NCI-H1436 (cell line): ENCODE measurements around the gene MSLN.

Source experiments
- DNase-seq: peaks from one replicate; lab custom pipeline; 2025; lab: John Stamatoyannopoulos, UW

The MSLN gene

DNA sequence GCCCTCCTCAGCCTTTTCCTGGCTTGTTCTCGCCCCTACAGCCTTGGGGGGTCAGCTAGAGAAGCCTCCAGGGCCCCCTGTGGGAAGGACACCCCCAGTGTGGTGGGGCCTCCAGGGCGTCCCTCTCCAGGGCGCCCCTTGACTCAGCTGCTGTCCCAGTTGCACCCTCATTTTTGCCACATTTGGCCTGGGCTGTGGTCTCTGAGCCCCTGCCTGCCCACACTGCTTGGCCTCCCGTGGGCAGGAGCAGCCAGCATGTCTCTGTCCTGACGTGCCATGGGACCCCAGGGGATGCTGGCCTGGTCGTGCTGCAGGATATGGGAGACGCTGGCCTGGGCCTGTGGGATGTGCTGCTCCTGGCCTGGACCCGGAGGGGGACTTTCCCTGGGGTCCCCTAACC lies 32.9 kb downstream of the MSLN start:
- DNase-seq: no peak

DNA sequence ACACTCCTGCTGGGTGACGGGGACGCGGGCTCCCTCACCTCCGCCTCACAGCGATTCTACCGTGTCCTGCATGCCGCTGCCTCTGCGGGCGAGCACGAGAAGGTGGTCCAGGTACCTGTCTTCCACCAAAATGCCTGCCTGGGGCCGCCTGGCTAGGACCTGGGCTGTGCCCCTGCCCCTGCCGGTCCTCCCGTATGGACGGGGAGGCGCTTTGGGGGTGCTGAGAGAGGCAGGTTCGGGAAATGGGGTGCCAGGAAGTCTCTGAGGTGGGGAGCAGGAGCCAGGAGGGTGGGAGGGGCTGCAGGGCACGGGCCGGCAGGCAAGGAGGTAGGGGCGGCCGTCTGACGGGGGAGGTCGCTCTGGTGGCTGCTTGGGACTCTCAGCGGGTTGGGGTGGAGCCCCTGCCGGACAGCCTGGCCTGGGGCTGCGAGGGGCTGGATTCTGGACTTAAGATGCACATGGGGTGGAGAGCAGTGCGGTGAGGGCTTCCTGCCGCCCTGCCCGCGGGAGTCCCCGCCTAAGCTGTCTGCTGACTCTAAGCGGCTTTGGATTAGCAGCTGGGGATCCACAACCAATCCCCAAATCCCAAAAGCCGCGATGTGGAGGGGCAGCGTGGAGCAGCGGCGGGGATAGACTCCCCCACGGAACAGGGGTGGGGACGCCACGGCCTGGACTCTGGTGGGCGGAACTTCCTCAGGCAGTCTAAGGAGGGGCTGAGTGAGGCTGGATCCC lies 33.7 kb downstream of the MSLN start:
- no peak for DNase-seq

GRCh38 chr16:794853-795466 lies 34.4 kb downstream of the MSLN start:
- no peak for DNase-seq

GRCh38 chr16:795580-796229 lies 35.2 kb downstream of the MSLN start:
- no peak for DNase-seq

- no peak for DNase-seq
Observed at GRCh38 chr16:796296-797119, 36.0 kb downstream of the MSLN start.

GRCh38 chr16:797120-797420 lies 36.5 kb downstream of the MSLN start:
- DNase-seq: no peak

DNA sequence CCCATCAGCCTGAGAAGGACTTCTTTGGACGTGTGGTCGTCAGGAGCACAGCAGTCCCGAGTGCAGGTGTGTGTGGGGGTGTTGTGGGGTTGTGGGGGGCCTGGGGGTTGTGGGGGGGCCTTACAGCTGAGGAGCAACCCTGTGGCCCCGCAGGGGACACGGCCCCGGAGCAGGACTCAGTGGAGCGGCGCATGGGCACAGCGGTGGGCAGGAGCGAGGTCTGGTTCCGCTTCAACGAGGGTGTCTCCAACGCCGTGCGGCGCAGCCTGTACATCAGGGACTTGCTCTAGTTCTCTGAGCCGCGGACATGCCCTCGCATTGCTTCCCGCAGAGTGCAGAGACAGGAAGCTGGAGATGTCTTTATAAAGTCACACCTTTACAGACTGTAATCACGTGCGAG lies 37.2 kb downstream of the MSLN start:
- DNase-seq: no peak

DNA sequence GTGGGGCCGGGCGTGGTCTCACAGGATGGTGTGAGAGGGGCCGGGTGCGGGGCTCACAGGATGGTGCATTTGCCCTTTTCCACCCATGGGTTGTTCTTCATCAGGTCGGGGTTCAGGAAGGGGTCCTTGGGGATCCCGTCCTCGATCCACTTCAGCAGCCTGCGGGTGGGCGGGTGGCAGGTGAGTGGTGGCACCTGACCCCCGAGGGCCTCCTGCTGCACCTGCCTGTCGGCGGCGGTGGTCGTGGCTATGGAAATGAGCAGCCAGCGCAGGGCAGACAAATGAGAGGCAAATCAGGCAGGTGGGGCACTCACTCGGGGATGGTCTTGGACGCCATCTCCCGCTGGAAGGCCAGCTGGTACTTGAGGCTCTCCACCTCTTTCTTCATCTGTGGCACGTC lies 38.1 kb downstream of the MSLN start:
- DNase-seq: no peak

- DNase-seq: no peak
Observed at GRCh38 chr16:799111-799947, 38.8 kb downstream of the MSLN start.

- no peak for DNase-seq
Observed at GRCh38 chr16:799948-800833, 39.7 kb downstream of the MSLN start, which contains the start of gene GNG13. Gene GNG13, minus strand, starts transcription at chr16:800734. Its CDS starts 1,657 bp downstream, at chr16:799077.

DNA sequence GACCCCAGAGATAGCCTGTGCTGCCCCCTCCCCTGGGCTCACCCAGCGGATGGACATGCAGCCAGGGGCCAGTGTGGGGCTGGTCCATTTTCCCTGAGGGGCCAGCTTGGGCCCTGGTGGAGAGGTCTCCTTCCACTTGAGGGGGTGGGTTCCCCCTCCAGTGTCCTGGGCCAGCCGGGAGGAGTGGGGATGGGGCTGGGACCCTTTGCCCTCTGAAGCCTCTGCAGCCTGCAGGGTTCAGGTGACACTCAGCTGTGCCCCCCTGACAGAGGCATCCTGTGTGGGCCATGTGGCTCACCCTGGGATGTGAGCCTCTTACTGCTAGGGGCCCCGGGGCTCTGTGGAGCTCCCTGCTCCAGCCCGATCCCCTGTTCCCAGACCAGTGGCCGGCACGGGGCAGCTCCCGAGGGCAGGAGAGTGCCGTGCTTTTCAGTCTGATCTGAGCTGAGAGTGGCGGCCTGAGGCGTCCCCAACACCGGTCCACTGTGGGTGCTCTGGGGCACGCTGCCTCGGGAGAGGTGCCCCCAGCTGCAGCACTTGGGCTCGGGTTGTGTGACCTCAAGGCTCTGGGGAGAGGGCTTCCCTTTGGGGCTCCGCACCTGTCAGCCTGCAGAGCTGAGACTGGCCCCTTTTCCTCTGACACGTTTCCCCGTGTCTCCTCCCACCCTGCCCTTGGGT lies 40.4 kb downstream of the MSLN start:
- DNase-seq: no peak

DNA sequence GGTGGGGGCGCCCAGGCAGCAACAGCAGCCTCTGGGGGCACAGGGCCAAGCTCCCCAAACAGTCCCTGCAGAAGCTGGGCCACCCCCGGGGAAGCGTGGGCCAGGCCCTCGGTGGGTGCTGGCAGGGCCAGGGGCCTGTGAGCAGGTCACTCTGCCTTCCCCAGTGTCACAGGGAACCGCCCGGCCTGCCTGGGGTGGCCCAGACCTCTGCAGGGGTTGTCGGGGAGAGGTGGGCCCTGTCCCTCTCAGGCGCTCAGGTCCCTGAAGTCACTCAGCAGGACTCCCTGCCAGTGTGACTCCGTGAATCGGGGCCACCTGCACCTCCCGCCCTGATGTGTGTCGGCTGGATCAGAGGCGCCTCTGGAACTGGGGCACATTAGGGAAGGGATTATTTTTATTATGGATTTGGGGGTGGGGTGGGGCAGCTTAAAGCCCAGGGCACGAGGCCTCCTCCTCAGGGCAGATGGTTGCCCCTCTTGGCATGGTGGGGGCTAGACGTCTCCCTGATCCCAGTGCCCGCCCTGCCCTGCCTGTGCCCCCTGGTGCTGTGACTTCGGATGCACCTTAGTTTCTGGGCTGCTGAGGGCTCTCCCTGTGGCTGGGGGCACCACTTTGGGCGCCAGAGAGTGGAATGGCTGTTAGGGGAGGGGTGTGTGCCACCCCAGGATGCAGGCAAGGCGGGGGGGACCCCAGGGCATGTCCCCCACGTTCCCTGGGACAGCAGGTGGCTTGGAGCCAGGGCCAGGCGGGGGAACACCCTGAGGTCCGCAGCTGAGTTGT lies 41.2 kb downstream of the MSLN start:
- DNase-seq: no peak

DNA sequence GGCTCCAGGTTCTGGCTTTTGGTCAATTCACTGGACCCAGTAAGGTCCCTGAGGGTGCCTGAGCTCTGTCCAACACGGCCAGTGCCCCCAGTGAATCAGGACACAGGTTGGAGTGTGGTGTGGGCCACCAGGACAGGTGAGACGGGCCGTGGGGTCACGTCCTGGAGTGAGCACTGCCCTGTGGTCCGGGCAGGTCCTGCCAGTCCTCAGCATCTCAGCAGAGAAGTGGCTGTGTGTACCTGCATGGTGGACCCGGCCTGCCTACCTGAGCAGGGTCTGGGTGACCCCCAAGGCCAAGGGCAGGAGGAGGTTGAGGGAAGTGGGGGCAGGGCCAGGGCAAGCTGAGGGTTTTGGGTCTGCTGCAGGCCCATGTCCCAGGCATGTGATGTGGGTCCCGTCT lies 41.9 kb downstream of the MSLN start:
- no peak for DNase-seq

DNA sequence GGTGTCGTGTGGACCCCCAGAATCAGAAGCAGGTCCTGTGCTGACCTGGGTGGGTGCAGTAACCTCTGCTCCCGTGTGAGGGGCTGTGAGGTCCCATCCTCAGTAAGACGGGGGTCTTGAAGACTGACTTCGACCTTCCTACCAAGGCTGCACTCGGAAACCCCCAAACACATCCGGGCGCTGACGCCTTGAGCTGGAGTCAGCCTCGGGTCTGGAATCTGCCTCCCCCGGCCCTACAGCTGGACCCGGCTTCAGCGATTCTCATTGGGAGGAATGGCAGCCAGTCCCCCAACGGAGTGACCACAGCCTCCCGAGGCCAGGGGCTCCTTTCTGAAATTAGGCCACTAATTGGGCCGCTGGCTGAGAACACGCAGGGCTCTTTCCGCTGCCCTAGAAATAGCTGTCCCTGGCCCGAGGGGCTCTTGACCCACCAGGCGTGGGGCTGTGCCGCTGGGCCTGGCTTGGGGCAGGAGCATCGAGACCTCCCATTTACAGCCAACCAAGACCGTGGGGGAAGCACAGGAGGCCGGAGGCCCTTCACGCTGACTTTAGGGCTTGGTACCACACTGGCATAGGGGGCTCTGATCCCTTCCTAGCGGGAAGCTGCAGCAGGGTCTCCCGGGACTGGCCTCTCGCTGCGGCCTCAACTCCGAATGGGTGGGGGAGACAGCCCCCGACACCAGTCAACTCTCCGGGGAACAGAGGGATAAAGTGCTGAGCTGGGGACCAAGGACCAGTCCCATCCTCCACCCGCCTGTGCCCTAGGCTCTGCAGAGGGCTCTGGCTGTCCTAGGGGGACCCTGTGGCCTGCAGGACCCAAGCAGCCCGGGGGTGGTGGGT lies 42.6 kb downstream of the MSLN start:
- DNase-seq: no peak

- DNase-seq: no peak
Observed at GRCh38 chr16:803754-804080, 43.2 kb downstream of the MSLN start.

- DNase-seq: no peak
Observed at GRCh38 chr16:804193-805048, 43.9 kb downstream of the MSLN start.

DNA sequence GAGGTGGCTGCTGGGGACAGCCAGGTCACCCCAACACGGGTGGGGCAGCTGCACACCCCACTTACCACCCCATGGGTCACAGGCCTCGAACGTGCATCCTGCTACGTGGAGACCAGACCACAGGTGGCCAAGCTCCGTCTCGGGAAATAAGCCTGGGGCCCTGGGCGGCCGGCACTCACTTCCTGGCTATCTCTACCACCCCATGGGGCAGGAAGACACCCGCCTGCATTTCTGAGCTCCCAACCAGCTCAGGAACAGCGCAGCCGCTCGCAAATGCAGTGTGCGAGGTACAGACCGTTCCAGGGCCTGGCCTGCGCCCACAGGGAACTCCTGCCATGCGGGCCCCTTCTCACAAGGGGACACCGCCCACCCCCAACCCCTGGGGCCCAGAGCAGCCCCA lies 44.9 kb downstream of the MSLN start:
- no peak for DNase-seq
